ENCODE data around the gene HES2. TPM values are rescaled to one million over a fixed set of nuclear protein-coding genes. Genes with fewer than 3 reads are reported as not detected.

Gene HES2
- total and polyA plus RNA-seq, 4 donors: 0.19 to 0.72 (median 0.38) TPM; not detected in 1

GRCh38 chr1:6426277-6426971 is 6.7 kb upstream of the HES2 start:
- 91% methylated on average over 9 of the region's 9 CpGs for WGBS (ENCODE audit: insufficient coverage)
- H3K27ac ChIP-seq (ENCODE audit: low read depth, low read length): no peak overlapping the region

GRCh38 chr1:6425658-6426057 is 5.9 kb upstream of the HES2 start:
- WGBS (ENCODE audit: insufficient coverage): 90% methylated on average over 5 of the region's 6 CpGs
- Histone ChIP-seq H3K4me1 (ENCODE audit: control insufficient read depth, insufficient read depth, low read length) (peaks cover 39% of the 10 kb centered on the region), H3K36me3 (ENCODE audit: control insufficient read depth, insufficient read depth, low read length) (no peaks in the 10 kb centered on the region), H3K27ac (ENCODE audit: low read depth, low read length) (no peak overlapping the region), H3K9me3 (ENCODE audit: control insufficient read depth, insufficient read depth, low read length) (no peaks in the 10 kb centered on the region), H3K27me3 (ENCODE audit: control insufficient read depth, insufficient read depth, low read length) (peaks cover 56% of the 10 kb centered on the region), H3K4me3 (ENCODE audit: low read depth, low read length) (no peak overlapping the region)
- no peak for DNase-seq (ENCODE audit: low read depth in 4 of 6, low spot score in 6 of 6)

More at GRCh38 chr1:6426277-6426971, 6.7 kb upstream of the HES2 start:
- Histone ChIP-seq H3K4me3 (ENCODE audit: low read depth, low read length) (no peak overlapping the region), H3K27me3 (ENCODE audit: control insufficient read depth, insufficient read depth, low read length) (peaks cover 48% of the 10 kb centered on the region), H3K4me1 (ENCODE audit: control insufficient read depth, insufficient read depth, low read length) (peaks cover 39% of the 10 kb centered on the region), H3K9me3 (ENCODE audit: control insufficient read depth, insufficient read depth, low read length) (no peaks in the 10 kb centered on the region), H3K36me3 (ENCODE audit: control insufficient read depth, insufficient read depth, low read length) (no peaks in the 10 kb centered on the region)
- no peak for DNase-seq (ENCODE audit: low read depth in 4 of 6, low spot score in 6 of 6)

GRCh38 chr1:6424619-6425593 is 5.2 kb upstream of the HES2 start, which contains the start of gene ESPN:
ESPN (plus strand) TSS chr1:6424776; CDS start chr1:6424956, 180 bp downstream.
- H3K27ac ChIP-seq (ENCODE audit: low read depth, low read length): no peak within 1 kb of the TSS
- H3K4me1 ChIP-seq (ENCODE audit: control insufficient read depth, insufficient read depth, low read length): peaks cover 40% of the 10 kb centered on the region
- no peaks in the 10 kb centered on the region for H3K36me3 ChIP-seq (ENCODE audit: control insufficient read depth, insufficient read depth, low read length)
- WGBS (ENCODE audit: insufficient coverage): 8% methylated on average over 99 of the region's 99 CpGs
- peaks cover 63% of the 10 kb centered on the region for H3K27me3 ChIP-seq (ENCODE audit: control insufficient read depth, insufficient read depth, low read length)
- no peaks in the 10 kb centered on the region for H3K9me3 ChIP-seq (ENCODE audit: control insufficient read depth, insufficient read depth, low read length)
- no peak within 1 kb of the TSS for H3K4me3 ChIP-seq (ENCODE audit: low read depth, low read length)
- no peak for DNase-seq (ENCODE audit: low read depth in 4 of 6, low spot score in 6 of 6)

GRCh38 chr1:6424000-6424565 is 4.4 kb upstream of the HES2 start:
- WGBS (ENCODE audit: insufficient coverage): 6% methylated on average over 31 of the region's 35 CpGs
- Histone ChIP-seq H3K9me3 (ENCODE audit: control insufficient read depth, insufficient read depth, low read length) (no peaks in the 10 kb centered on the region), H3K27ac (ENCODE audit: low read depth, low read length) (no peak overlapping the region), H3K27me3 (ENCODE audit: control insufficient read depth, insufficient read depth, low read length) (peaks cover 69% of the 10 kb centered on the region), H3K4me1 (ENCODE audit: control insufficient read depth, insufficient read depth, low read length) (peaks cover 39% of the 10 kb centered on the region), H3K36me3 (ENCODE audit: control insufficient read depth, insufficient read depth, low read length) (no peaks in the 10 kb centered on the region), H3K4me3 (ENCODE audit: low read depth, low read length) (no peak overlapping the region)
- no peak for DNase-seq (ENCODE audit: low read depth in 4 of 6, low spot score in 6 of 6)

DNA sequence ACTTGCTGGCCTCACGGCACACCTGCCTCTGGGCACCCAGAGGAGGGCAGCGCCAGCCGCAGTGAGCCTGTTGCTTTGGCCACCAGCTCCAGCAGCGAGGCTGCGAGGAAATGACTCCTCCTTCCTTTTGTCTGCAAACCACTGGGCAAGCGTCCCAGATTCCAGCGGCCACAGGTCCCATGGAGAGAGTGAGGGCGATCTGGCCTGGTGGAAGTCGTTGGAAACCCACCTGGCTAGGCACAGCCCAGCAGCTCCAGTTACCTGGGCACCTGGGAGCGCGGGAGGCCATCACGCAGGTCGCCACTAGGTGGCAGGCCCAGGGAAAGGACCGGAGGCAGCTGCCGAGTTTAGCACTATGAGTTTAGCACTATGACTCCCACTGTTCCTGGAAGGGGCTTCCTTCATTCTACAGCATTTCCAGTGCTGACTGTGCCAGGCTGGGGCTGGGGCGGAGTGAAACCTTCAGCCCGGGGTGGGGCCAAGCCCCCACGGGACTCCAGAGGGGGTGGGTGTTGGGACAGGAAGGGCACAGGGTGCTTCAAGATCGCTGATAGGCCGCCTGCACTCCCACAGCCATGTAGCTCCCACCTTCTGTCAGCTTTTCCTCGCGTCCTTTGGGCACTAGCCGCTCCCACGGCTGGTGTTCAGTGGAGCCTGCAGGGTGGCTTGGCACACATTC is 3.7 kb upstream of the HES2 start:
- no peak overlapping the region for H3K27ac ChIP-seq (ENCODE audit: low read depth, low read length)
- H3K36me3 ChIP-seq (ENCODE audit: control insufficient read depth, insufficient read depth, low read length): no peaks in the 10 kb centered on the region
- H3K4me3 ChIP-seq (ENCODE audit: low read depth, low read length): no peak overlapping the region
- H3K9me3 ChIP-seq (ENCODE audit: control insufficient read depth, insufficient read depth, low read length): no peaks in the 10 kb centered on the region
- DNase-seq (ENCODE audit: low read depth in 4 of 6, low spot score in 6 of 6): peak in 1 of 6 donors; percentile 71
- WGBS (ENCODE audit: insufficient coverage): 10% methylated on average over 22 of the region's 24 CpGs
- H3K27me3 ChIP-seq (ENCODE audit: control insufficient read depth, insufficient read depth, low read length): peaks cover 75% of the 10 kb centered on the region
- peaks cover 39% of the 10 kb centered on the region for H3K4me1 ChIP-seq (ENCODE audit: control insufficient read depth, insufficient read depth, low read length)

DNA sequence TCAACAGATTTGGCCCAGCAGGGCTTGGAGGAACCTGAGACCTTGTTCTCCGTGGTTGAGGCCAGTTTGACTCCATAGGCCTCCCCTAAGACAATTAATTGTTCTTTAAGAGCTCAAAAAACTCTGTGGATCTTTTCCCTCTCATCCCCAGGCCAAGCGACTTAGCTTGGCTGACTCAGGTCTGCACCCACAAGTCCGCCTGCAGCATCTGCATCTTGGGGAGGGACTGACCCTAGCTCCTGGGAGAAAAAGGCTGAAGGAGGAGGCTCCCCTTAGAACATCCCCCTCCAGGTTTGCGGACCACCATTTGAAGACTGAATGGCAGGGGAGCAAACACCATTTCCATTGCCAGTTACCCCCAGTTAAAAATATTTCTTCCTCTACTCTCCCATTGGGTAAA is 1.5 kb upstream of the HES2 start:
- 45% methylated on average over 1 of the region's 4 CpGs for WGBS (ENCODE audit: insufficient coverage)
- DNase-seq (ENCODE audit: low read depth in 4 of 6, low spot score in 6 of 6): no peak
- Histone ChIP-seq H3K4me1 (ENCODE audit: control insufficient read depth, insufficient read depth, low read length) (peaks cover 36% of the 10 kb centered on the region), H3K27me3 (ENCODE audit: control insufficient read depth, insufficient read depth, low read length) (peaks cover 88% of the 10 kb centered on the region), H3K4me3 (ENCODE audit: low read depth, low read length) (no peak overlapping the region), H3K9me3 (ENCODE audit: control insufficient read depth, insufficient read depth, low read length) (no peaks in the 10 kb centered on the region), H3K27ac (ENCODE audit: low read depth, low read length) (no peak overlapping the region), H3K36me3 (ENCODE audit: control insufficient read depth, insufficient read depth, low read length) (no peaks in the 10 kb centered on the region)

GRCh38 chr1:6420454-6421042 is 829 bp upstream of the HES2 start:
- DNase-seq (ENCODE audit: low read depth in 4 of 6, low spot score in 6 of 6): no peak
- H3K9me3 ChIP-seq (ENCODE audit: control insufficient read depth, insufficient read depth, low read length): no peaks in the 10 kb centered on the region
- H3K4me1 ChIP-seq (ENCODE audit: control insufficient read depth, insufficient read depth, low read length): peaks cover 36% of the 10 kb centered on the region
- peaks cover 88% of the 10 kb centered on the region for H3K27me3 ChIP-seq (ENCODE audit: control insufficient read depth, insufficient read depth, low read length)
- no peak overlapping the region for H3K27ac ChIP-seq (ENCODE audit: low read depth, low read length)
- 13% methylated on average over 42 of the region's 44 CpGs for WGBS (ENCODE audit: insufficient coverage)
- no peaks in the 10 kb centered on the region for H3K36me3 ChIP-seq (ENCODE audit: control insufficient read depth, insufficient read depth, low read length)
- H3K4me3 ChIP-seq (ENCODE audit: low read depth, low read length): no peak overlapping the region

GRCh38 chr1:6419397-6419803 is 319 bp downstream of the HES2 start:
- under 1% methylated on average over 48 of the region's 48 CpGs for WGBS (ENCODE audit: insufficient coverage)
- H3K4me1 ChIP-seq (ENCODE audit: control insufficient read depth, insufficient read depth, low read length): peaks cover 40% of the 10 kb centered on the region
- DNase-seq (ENCODE audit: low read depth in 4 of 6, low spot score in 6 of 6): no peak
- H3K27me3 ChIP-seq (ENCODE audit: control insufficient read depth, insufficient read depth, low read length): peaks cover 92% of the 10 kb centered on the region
- no peaks in the 10 kb centered on the region for H3K9me3 ChIP-seq (ENCODE audit: control insufficient read depth, insufficient read depth, low read length)
- no peak overlapping the region for H3K27ac ChIP-seq (ENCODE audit: low read depth, low read length)
- H3K36me3 ChIP-seq (ENCODE audit: control insufficient read depth, insufficient read depth, low read length): no peaks in the 10 kb centered on the region
- H3K4me3 ChIP-seq (ENCODE audit: low read depth, low read length): no peak overlapping the region

Data from spinal cord (tissue), 10 donors.